Astrocyte of the hippocampus (primary cell): ENCODE results near the gene HSCB.
"Not testable (repeated sequence)": the region's sequence is repeated elsewhere in the genome, so short reads cannot be mapped to it uniquely, and the experiment has no call there.

Experiments
- DNase-seq: peaks from one replicate; pipeline ENCODE4 v3.0.0; 2011; ENCODE audit warnings: low read depth, low spot score

Gene HSCB

DNA sequence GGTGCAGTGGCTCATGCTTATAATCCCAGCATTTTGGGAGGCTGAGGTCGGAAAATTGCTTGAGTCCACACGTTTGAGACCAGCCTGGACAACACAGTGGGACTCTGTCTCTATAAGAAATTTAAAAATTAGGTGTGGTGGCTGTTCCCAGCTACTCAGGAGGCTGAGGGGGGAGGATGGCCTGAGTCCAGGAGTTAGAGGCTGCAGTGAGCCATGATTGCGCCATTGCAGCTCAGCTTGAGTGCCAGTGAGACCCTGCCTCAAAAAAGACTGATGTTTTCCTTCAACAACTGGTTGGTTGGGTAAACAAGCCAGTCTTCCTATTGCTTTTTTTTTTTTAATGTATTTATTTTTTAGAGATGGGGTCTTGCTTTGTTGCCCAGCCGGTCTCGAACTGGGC, 49.3 kb downstream of the HSCB start:
- no peak for DNase-seq

DNA sequence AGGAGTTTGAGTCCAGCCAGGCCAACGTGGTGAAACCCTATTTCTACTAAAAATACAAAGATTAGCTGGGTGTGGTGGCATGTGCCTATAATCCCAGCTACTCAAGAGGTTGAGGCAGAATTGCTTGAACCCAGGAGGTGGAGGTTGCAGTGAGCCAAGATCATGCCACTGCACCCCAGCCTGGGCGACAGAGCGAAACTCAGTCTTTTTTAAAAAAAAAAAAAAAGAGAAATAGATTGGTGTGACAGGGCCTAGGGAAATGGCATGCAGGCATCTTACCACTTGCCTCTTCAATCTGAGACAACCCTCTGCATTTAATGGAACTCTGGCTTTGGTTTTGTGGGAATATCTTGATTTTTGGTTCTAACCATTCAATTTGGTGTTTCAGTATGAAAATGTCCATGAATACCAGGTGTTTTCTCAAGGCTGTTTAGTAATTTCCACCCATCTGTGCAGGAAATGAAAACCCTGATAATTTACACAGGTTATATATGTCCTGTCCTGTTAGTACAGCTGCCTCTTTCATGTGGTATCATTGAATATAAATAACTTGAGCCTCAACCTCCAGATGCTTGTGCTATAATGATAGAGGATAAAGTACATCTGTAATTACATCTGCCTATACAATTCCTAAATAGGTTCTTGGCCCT, 50.1 kb downstream of the HSCB start:
- DNase-seq = no peak

DNA sequence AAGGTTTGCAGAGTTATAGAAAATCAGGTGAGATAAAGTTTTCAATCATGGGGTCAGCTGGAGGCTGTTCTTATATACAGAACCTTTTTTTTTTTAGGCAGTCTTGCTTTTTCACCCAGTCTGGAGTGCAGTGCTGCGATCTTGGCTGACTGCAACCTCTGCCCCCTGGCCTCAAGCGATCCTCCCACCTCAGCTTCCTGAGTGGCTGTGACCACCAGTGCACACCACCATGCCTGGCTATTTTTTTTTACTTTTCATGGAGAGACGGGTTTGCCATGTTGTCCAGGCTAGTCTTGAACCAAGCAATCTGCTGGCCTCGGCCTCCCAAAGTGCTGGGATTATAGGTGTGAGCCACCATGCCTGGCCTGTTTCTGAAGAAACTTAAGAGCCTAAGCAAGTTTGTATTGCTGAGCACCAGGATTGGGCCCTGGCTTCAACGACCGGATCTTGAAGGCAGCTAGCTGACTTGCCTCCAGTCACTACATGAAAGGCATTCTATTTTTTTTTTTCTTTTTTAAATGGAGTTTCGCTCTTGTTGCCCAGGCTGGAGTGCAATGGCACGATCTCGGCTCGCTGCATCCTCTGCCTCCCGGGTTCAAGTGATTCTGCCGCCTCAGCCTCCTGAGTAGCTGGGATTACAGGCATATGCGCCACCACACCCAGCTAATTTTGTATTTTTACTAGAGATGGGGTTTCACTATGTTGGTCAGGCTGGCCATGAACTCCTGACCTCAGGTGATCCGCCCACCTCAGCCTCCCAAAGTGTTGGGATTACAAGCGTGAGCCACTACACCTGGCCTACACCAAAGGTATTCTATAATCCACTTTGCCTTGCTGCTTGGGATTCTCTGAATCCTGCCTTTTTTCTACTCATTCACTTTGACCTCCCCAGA, 50.9 kb downstream of the HSCB start:
- DNase-seq = no peak

DNA sequence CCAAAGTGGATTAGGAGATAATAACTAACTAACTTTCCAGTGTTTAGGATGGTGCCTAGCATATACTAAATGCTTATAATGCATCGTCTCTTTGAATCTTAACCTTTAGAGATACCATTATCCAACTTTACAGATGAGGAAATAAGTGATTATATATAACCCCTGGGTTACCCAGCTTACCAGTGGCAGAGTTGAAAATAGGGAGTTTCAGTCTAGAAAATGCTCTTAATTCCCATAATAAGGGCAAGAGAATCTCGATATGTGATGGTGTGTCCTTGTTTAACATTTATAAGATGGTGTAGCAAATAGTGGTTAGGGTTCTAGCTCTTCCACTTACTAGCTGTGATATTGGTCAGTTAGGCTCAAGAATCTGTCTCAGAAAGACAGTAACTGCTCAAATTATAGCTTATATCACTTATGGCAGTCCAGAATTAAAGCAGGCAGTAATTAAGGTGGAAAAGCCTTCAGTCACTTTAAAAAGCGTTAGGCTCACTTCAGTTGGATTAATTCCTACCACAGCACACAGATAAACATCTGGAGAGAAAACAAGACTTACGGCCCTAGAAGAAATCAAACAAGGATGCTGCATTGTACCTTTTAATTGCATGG, 52.2 kb downstream of the HSCB start:
- DNase-seq = no peak

DNA sequence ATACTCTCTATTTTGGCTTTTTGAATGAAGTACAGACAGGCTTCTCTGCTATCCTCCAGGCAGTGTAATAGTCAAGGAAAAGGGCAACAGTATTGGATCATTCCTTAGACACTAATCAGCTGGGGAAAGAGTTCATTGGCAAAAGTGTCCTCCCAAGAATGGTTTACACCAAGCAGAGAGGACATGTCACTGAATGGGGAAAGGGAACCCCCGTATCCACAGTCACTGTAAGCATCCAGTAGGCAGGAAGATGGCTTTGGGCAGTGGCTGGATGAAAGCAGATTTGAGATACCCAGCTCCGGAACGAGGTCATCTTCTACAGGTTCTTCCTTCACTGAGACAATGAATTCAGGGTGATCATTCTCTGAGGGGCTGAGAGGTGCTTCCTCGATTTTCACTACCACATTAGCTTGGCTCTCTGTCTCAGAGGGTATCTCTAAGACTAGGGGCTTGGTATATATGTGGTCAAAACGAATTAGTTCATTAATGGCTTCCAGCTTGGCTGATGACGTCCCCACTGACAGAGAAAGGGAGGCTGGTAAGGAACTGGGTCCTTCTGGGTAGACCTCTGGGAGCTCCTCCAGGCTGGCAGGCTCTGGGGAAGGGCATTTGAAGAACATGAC, 53.3 kb downstream of the HSCB start:
- no peak for DNase-seq

DNA sequence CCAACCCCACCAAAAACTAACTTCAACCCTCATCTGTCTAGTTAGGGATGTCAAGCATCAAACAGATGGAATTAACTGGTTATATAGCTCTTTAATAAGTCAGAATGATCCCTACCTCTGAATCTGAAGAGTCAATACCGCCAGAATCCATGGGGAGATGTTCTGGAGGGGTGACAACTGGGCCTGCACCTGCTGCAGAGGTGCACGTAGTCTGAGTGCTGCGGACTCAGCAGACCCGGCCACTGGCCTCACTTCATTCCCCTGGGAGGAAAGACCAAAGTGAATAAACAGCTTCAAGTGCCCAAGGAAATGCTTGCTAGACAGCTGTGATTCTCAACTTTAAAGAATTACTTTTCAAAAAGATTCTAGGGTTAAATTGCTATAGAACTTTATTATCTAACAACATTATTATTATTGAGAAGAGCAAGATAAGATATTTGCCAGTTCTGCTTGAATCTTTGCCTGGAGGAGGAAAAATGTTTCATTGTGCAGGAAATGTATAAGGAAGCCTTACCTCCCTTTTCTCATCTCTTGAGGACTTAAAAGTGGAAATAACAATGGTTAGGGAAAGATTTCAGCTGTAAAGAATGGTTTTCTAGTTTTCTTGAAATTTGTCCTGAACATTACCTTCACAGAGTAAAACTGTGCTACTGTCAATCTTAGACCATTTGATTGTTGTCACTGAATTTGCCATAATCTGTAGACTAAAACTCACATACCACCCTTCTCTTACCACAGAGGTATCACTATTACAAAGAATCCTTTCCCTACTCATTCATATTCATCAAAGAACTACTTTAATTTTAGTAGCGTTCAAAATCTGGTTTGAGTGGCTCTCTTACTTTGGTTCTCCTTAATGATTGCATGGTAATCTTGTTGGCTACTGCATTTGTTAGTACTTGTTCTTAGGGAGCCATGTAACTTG, 54.4 kb downstream of the HSCB start:
- no peak for DNase-seq

DNA sequence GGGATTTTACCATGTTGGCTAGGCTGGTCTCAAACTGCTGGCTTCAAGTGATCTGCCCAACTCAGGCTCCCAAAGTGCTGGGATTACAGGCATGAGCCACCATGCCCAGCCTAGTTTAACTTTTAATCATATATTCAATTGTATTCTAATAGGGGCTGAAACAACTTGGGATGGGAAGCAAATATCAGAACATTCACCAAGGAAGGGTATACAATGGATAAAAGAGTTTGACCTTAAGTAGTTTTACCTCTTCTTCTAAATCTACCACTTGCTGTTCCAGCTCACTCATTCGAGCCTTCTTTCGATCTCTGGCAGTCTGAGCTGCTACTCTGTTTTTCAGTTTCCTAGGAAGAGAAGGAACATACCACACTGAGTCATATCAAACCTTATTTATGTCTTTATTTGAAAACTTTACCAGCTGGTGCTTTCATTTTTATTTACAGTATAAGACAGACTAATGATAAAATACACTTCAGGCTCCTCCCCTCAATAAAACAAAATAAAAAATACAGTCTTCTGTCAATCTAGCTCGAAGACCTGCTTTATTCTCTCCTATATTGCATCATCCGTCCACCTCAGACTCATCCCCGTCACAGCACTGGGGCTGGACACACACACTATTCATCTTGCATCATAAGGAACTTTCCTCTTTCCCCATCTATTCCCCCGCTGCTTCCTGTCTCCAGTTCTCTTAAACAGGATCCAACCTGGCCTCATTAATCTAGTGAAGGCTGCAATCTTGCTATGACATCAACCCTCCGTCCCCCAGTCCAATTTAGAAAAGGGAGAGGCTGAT, 57.2 kb downstream of the HSCB start:
- DNase-seq = peak; percentile 76

DNA sequence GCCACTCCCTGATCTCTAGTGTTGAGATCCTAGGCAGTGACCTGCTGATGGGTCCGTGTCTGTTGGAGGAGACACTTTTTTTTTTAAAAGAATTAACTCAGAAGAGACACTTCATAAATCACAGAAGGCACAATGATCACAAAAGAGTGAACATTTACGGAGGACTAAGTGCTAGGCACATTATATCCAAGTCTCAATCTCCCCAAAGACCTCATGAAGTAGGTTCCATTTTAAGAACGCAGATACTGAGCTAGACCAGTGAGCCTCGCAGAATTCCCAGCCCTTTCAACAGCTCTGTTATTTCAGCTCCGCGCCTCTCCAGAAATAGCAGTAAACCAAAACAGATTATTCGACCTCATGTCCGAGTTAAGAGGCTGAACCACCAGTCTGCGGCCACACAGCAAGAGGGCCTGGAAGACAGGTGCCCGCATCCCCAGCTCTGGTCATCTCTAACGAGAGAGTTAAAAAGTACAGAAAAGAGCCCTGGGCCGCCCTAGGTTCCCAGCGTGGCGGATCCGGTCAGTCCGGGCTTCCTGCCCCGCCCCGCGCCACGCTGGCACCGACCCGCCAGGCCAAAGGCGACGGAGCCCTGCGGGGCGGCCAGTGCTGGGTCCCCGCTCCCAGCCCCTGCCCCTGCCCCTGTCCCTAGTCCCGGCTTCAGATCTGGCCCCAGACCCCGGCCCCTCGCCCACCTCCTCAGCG, 57.9 kb downstream of the HSCB start:
- peak; percentile 82 for DNase-seq

DNA sequence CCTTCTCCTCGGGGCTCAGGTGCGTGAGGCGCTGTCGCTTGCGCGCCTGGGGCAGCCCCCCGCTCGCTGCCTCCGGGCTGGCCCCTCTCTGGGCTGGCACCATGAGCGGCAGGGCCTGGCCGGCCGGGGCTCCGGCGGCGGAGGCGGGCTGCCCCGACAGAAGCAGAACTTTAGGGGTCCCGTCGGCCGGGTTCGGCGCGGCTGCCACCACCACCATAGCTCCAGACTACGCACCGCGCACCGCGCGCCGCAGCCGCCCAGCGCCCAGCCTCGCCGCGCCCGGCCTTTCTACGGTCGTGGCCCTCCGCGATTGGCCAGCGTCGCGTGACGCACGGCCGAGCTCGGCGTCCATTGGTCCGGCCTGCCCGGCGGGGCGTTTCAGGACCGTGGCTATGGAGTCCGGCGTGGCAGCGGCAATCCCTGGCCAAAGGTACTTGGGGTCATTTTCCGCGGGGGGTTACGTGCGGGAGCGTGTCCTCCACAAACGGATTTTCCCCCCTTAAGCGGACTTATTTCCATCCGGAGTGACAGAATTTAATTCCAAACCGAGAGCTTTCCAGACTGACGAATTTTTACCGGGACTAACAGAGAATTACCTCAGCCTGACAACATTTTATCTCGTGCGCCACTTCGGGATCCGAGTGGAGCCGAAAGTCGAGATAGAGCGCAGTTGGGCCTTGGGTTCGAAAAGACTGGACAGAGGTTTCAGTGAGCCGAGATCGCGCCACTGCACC, 58.6 kb downstream of the HSCB start, which contains the start of gene XBP1:
TSS of gene XBP1 (minus strand) at position 262 of the 734 bp plus-strand sequence.
- DNase-seq = peak; percentile 99

DNA sequence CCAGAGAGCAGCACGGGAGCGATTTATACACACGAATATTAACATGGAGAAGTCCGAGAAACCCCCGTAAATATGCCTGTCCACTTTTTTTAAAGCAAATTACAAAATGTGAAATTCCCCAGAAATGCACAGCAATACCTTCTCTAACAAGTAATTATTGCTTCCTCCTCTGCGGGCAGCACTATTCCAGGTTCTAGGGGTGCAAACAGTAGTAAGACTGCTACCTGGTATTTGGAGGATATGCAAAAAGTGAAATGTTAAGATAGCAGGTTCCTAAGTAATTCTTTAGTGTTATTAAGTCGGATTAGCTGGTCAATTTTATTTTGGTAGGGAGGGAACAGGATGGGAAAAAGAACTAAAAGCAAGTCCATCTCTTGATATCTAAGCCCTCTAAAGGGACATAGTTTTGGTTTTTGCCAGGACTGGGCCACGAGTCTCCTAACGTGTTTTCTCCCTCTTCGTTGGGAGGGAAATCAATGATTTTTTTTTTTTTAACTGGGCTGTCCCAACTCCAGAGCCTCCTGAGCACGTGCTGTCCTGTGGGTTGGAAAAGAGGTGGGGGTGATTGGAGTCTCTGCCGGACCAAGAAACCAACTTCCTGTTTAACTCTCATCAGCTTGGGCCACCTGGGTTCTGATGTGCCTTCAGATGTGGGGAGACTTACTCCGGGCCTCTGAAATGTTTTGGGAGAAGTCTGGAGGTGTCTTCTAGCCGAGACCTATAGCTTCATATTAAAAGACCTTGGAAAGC, 60.2 kb downstream of the HSCB start:
- DNase-seq = no peak

DNA sequence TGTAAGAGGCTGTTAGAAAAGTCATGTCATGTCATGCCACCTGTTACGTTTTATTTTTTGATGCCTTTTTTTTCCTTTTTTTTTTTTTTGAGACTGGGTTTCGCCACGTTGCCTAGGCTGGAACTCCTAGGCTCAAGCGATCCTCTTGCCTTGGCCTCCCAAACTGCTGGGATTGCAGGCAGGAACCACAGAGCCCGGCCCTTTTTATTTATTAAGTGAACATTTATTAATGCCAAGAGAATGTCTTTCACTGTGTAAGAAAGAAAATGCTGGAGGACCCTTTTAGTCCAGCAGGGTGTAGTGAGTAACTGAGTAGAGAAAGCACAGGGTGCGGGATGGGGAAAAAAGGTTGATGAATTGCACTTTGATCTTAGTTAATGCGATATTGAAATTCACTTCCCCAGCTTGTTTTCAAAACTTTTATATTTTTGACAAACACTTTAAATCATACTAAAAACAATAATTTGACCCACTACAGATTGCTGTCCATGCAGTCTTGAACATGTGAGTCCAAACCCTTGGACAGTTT, 60.8 kb downstream of the HSCB start:
- no peak for DNase-seq

DNA sequence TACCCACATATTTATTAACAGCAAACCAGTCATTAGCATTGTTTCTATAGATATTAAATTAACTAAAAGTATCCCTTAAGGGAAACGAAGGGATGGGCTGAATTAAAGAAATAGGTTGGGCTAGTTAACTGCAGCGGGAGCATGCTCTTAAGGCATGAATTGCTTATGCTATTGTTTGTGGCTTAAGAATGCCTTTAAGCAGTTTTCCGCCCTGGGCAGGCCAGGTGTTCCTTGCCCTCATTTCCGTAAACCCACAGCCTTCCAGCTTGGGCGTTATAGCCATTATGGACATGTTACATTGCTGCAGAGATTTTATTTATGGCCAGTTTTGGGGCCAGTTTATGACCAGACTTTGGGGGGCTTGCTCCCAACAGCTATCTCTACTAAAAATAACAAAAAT, 63.6 kb downstream of the HSCB start:
- not testable (repeated sequence) for DNase-seq
